Epidermal melanocyte (primary cell): Measurements from ENCODE around the gene PDE4D.
"Not testable (repeated sequence)": the region's sequence is repeated elsewhere in the genome, so short reads cannot be mapped to it uniquely, and the experiment has no call there.

Source experiments
- DNase-seq: peaks from one replicate; pipeline ENCODE4 v3.0.0; 2011; ENCODE audit warnings: low spot score; ENCODE audit not compliant: insufficient read length

PDE4D gene

GRCh38 chr5:59609501-59610265, 283.8 kb downstream of the PDE4D start:
- DNase-seq: no peak

- DNase-seq: no peak
These were observed 284.8 kb downstream of the PDE4D start for GRCh38 chr5:59608745-59609144.

GRCh38 chr5:59607138-59607765, 286.3 kb downstream of the PDE4D start:
- DNase-seq: no peak

GRCh38 chr5:59605915-59606314, 287.6 kb downstream of the PDE4D start:
- no peak for DNase-seq

- DNase-seq: no peak
These were observed 289.4 kb downstream of the PDE4D start for GRCh38 chr5:59604111-59604510.

- no peak for DNase-seq
These were observed 292.5 kb downstream of the PDE4D start for GRCh38 chr5:59600998-59601397.

GRCh38 chr5:59600153-59600552, 293.4 kb downstream of the PDE4D start:
- no peak for DNase-seq

GRCh38 chr5:59599729-59600128, 293.8 kb downstream of the PDE4D start:
- DNase-seq: no peak

- DNase-seq: no peak
These were observed 295.0 kb downstream of the PDE4D start for GRCh38 chr5:59598547-59598874.

GRCh38 chr5:59597690-59598546, 295.6 kb downstream of the PDE4D start:
- no peak for DNase-seq

GRCh38 chr5:59596586-59597350, 296.8 kb downstream of the PDE4D start:
- DNase-seq: no peak

GRCh38 chr5:59594118-59594517, 299.4 kb downstream of the PDE4D start:
- not testable (repeated sequence) for DNase-seq

GRCh38 chr5:59593439-59594007, 300.0 kb downstream of the PDE4D start:
- no peak for DNase-seq

- no peak for DNase-seq
These were observed 301.4 kb downstream of the PDE4D start for GRCh38 chr5:59592101-59592500.

- DNase-seq: no peak
These were observed 302.4 kb downstream of the PDE4D start for GRCh38 chr5:59591162-59591561.

- DNase-seq: no peak
These were observed 304.6 kb downstream of the PDE4D start for GRCh38 chr5:59588922-59589321.

GRCh38 chr5:59587489-59588337, 305.8 kb downstream of the PDE4D start:
- peak; percentile 26 for DNase-seq

GRCh38 chr5:59586841-59587240, 306.7 kb downstream of the PDE4D start:
- DNase-seq: no peak

GRCh38 chr5:59584858-59585846, 308.4 kb downstream of the PDE4D start:
- no peak for DNase-seq
